Endothelial cell (in vitro differentiated cells): ENCODE data around the gene PRR23E. TPM values are rescaled to one million over a fixed set of nuclear protein-coding genes. Genes with fewer than 3 reads are reported as not detected.

Source experiments
- DNase-seq: peaks from one replicate; pipeline ENCODE4 v3.0.0; 2021; ENCODE audit warnings: low spot score
- H3K27ac Mint-ChIP-seq: one replicate; pipeline ENCODE4 v1.8.0; 2021; ENCODE audit warnings: mixed read lengths, inconsistent platforms; ENCODE audit not compliant: unreplicated experiment
- H3K27me3 Mint-ChIP-seq: one replicate; pipeline ENCODE4 v1.8.0; 2021; ENCODE audit warnings: mild to moderate bottlenecking, moderate library complexity, mixed read lengths, inconsistent platforms; ENCODE audit not compliant: unreplicated experiment
- H3K36me3 Mint-ChIP-seq: one replicate; pipeline ENCODE4 v1.8.0; 2021; ENCODE audit warnings: mild to moderate bottlenecking, low read depth, mixed read lengths, inconsistent platforms; ENCODE audit not compliant: unreplicated experiment
- H3K4me1 Mint-ChIP-seq: one replicate; pipeline ENCODE4 v1.8.0; 2021; ENCODE audit warnings: mild to moderate bottlenecking, mixed read lengths, inconsistent platforms; ENCODE audit not compliant: unreplicated experiment
- H3K4me3 Mint-ChIP-seq: one replicate; pipeline ENCODE4 v1.8.0; 2021; ENCODE audit warnings: mild to moderate bottlenecking, mixed read lengths, inconsistent platforms; ENCODE audit not compliant: unreplicated experiment
- H3K9me3 Mint-ChIP-seq: one replicate; pipeline ENCODE4 v1.8.0; 2021; ENCODE audit warnings: mixed read lengths, inconsistent platforms; ENCODE audit not compliant: unreplicated experiment
- total RNA-seq: library from RNA; stranded (reverse); fragmentation: NEBNext Ultra II Directional; extraction: Animal tissue kit (Norgen Biotek cat#: 25700); gene quantifications from one replicate; pipeline ENCODE4 v1.2.1, GENCODE V29; 2021; ENCODE audit not compliant: unreplicated experiment
- TF ChIP-seq, protein P1 (sequence below): fragments of 200-600 bp; sonication (generic); IDR thresholded peaks from one replicate; pipeline ENCODE4 v1.5.0; 2021; ENCODE audit warnings: antibody characterized with exemption; ENCODE audit not compliant: unreplicated experiment

Gene PRR23E
- total RNA-seq, 1 donor from 2014 or later = not detected

DNA sequence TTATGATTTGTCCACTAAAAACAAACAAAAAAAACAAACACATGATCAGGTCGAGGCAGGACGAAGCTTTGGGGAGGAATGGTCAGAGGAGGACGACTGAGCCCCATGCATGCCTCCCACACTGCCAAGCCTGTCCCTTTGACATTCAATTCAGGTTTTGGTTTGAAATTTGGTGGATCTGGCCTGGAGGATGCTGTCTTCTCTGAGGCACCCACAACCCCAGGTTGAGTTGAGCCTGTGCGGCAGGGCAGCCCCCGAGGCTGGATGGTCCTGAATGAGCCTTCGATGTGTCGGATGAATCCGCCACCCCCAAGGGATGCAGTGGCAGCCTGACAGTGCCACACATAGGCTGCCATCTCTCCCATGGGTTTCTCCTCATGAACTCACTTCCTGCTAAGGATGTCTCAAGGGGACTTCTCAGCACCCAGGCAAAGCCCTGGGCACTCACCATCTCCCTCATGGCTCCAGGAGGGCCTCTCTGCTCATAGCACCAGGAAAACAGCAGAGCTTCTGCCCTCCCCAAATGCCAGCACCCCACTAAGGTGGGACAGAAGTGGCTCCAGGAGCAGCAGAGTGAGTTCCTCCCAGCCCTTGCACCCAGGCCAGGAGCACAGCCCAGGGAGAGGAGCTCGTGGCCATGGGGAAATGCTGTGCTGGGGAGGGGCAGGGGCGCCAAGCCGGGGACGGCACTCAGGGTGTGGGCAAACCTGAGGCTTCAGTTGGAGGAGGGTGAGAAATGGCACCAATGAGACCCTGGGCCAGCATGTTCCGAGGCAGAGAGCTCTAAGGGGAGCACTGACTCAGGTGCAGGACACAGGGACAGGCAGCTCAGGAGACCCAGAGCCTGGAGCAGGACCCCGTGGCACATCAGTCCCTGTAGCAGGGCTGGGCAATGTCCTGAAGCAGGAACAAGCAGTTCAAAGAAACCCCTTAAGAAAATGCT lies 18.5 kb downstream of the PRR23E start:
- DNase-seq = no peak
- H3K9me3 Mint-ChIP-seq = no peaks in the 10 kb centered on the region
- H3K36me3 Mint-ChIP-seq = no peaks in the 10 kb centered on the region
- no peak overlapping the region for H3K27ac Mint-ChIP-seq
- TF ChIP-seq, protein P1, sequence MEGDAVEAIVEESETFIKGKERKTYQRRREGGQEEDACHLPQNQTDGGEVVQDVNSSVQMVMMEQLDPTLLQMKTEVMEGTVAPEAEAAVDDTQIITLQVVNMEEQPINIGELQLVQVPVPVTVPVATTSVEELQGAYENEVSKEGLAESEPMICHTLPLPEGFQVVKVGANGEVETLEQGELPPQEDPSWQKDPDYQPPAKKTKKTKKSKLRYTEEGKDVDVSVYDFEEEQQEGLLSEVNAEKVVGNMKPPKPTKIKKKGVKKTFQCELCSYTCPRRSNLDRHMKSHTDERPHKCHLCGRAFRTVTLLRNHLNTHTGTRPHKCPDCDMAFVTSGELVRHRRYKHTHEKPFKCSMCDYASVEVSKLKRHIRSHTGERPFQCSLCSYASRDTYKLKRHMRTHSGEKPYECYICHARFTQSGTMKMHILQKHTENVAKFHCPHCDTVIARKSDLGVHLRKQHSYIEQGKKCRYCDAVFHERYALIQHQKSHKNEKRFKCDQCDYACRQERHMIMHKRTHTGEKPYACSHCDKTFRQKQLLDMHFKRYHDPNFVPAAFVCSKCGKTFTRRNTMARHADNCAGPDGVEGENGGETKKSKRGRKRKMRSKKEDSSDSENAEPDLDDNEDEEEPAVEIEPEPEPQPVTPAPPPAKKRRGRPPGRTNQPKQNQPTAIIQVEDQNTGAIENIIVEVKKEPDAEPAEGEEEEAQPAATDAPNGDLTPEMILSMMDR = no peak
- H3K4me1 Mint-ChIP-seq = peaks cover 13% of the 10 kb centered on the region
- no peak overlapping the region for H3K4me3 Mint-ChIP-seq
- peaks cover 5% of the 10 kb centered on the region for H3K27me3 Mint-ChIP-seq

DNA sequence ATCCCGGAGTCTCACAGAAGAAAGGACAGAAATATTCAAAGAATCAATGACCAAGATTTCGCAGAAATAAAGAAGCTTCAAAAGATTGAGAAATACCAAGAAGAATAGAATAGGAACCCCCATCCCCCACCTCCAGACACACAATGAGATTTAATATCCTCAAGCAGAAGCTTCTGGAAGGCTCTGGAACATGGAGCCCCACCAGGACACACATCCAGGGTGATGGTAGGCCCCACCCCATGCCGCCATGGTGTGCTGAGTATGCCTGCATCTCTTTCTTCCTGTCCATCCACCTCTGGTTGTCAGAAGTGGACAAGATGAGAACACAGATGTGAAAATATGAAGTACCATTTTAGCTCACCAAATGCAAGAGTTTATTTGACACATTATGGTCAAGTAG lies 19.3 kb downstream of the PRR23E start:
- Mint-ChIP-seq H3K4me3 (no peak overlapping the region), H3K27me3 (peaks cover 4% of the 10 kb centered on the region), H3K9me3 (no peaks in the 10 kb centered on the region), H3K27ac (no peak overlapping the region), H3K36me3 (no peaks in the 10 kb centered on the region), H3K4me1 (peaks cover 13% of the 10 kb centered on the region)
- no peak for DNase-seq
- TF ChIP-seq, protein P1 = no peak

DNA sequence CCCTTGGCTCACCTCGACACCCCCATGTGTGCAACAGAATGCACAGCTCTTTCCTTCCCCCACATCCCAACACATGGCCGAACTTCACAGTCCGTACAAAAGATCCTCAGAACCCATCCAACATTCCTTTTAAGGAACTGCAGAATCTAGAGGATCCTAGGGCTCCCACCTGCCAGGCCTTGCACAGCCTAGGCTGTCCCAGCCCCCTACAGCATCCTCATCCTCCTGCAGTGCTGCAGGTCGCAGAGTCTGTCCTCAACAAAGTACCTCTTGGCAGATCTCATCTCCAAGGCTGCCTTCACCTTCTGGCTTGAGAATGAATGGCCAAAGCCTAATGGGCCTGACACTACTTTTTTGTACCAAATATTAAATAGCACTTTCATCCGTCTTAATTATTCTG lies 19.8 kb downstream of the PRR23E start:
- Mint-ChIP-seq H3K9me3 (no peaks in the 10 kb centered on the region), H3K27me3 (peaks cover 4% of the 10 kb centered on the region), H3K4me3 (peak overlapping the region; percentile 0), H3K27ac (no peak overlapping the region), H3K36me3 (no peaks in the 10 kb centered on the region), H3K4me1 (peaks cover 13% of the 10 kb centered on the region)
- TF ChIP-seq, protein P1 = no peak
- no peak for DNase-seq

DNA sequence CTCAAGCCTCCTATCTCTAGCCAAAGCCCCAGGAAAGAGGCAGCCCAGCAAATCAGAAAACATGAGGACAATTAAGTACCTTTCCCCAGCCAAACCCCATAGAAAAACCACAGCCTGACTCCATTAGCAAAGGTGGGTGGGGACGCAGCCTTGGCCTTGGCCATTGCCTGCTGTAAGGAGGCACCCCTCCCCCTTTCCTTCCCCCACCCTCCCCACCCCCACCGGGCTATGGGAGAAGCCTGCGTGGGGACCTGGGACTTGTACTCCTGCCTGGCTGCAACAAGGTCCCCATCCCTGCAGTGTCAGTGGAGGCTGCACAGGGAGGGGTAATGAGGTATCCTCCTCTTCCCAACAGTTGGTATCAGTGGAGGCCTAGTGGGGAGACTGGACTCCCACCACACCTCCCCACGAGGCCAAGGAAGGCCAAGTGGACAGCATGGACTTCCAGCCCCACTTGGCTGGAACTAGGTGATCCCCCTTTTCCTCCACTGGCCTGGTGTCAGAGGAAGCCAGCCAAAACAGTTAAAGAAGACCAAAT lies 20.5 kb downstream of the PRR23E start:
- DNase-seq = no peak
- Mint-ChIP-seq H3K4me3 (no peak overlapping the region), H3K9me3 (no peaks in the 10 kb centered on the region)

More for the DNA sequence above, 20.5 kb downstream of the PRR23E start:
- TF ChIP-seq, protein P1 = no peak
- H3K36me3 Mint-ChIP-seq = no peaks in the 10 kb centered on the region
- peaks cover 4% of the 10 kb centered on the region for H3K27me3 Mint-ChIP-seq
- peaks cover 13% of the 10 kb centered on the region for H3K4me1 Mint-ChIP-seq
- no peak overlapping the region for H3K27ac Mint-ChIP-seq
